ENCODE measurements around the gene PNPLA7. TPM values are rescaled to one million over a fixed set of nuclear protein-coding genes. Genes with fewer than 3 reads are reported as not detected.
"Not testable (repeated sequence)": the region's sequence is repeated elsewhere in the genome, so short reads cannot be mapped to it uniquely, and the experiment has no call there.

The PNPLA7 gene
- total and polyA plus RNA-seq, 4 donors = 0.75 to 6.5 (median 2.1) TPM

- TF ChIP-seq FOXA1 (IDR thresholded peaks at IDR 0.05) = no peak
- TF ChIP-seq HNF4G (IDR thresholded peaks at IDR 0.05) = no peak
- no peak for TF ChIP-seq YY1 (IDR thresholded peaks at IDR 0.05)
- TF ChIP-seq RXRA (IDR thresholded peaks at IDR 0.05) = no peak
- TF ChIP-seq HNF4A (conservative IDR thresholded peaks at IDR 0.05) = no peak
- no peak for TF ChIP-seq FOXA2 (IDR thresholded peaks at IDR 0.05)
- no peak for TF ChIP-seq REST (IDR thresholded peaks at IDR 0.05)
- no peak for TF ChIP-seq EGR1 (IDR thresholded peaks at IDR 0.05; ENCODE audit: low read depth in 2 of 2)
- no peak for TF ChIP-seq RAD21 (IDR thresholded peaks at IDR 0.05)
- no peak for TF ChIP-seq ATF3 (IDR thresholded peaks at IDR 0.05)
- no peak for TF ChIP-seq NR2F2 (IDR thresholded peaks at IDR 0.05)
- TF ChIP-seq TAF1 (conservative IDR thresholded peaks at IDR 0.05) = no peak
- no peak for TF ChIP-seq JUND (IDR thresholded peaks at IDR 0.05)
- no peak for TF ChIP-seq ZBTB33 (IDR thresholded peaks at IDR 0.05)
- no peak for TF ChIP-seq CTCF (IDR thresholded peaks at IDR 0.05; ENCODE audit: low read depth, low read length, missing input control)
- no peak for TF ChIP-seq MAX (IDR thresholded peaks at IDR 0.05)
- TF ChIP-seq GABPA (IDR thresholded peaks at IDR 0.05 in 1 of 2, conservative IDR thresholded peaks at IDR 0.05 in 1 of 2) = no peak
- H3K4me1 ChIP-seq (ENCODE audit: control insufficient read depth in 4 of 4, insufficient read depth in 4 of 4, low read length in 3 of 4) = peaks cover 15 to 41% (median 29%) of the 10 kb centered on the region in 4 donors
- H3K36me3 ChIP-seq (ENCODE audit: control insufficient read depth in 4 of 4, insufficient read depth in 3 of 4, low read depth in 1 of 4, low read length in 3 of 4) = peaks cover 0 to 6% (median 3%) of the 10 kb centered on the region in 4 donors
- no peaks in the 10 kb centered on the region for H3K9me3 ChIP-seq (ENCODE audit: control insufficient read depth in 4 of 4, low read length in 3 of 4)
- no peak for DNase-seq (ENCODE audit: low spot score)
- no peak overlapping the region for H3K4me3 ChIP-seq (ENCODE audit: low read depth in 1 of 3, low read length in 3 of 3)
- H3K9ac ChIP-seq (ENCODE audit: low read depth in 1 of 2, low read length in 2 of 2) = no peak overlapping the region
- no peak overlapping the region for H3K27ac ChIP-seq (ENCODE audit: low read depth in 1 of 2, low read length in 2 of 2)
- WGBS = 94% methylated on average over 17 of the region's 17 CpGs
- no peaks in the 10 kb centered on the region for H3K27me3 ChIP-seq (ENCODE audit: control insufficient read depth in 4 of 4, insufficient read depth in 4 of 4, low read length in 3 of 4)
Observed at GRCh38 chr9:137452006-137452760, 98.0 kb downstream of the PNPLA7 start.

- 87% methylated on average over 19 of the region's 31 CpGs for WGBS
- H3K4me3 ChIP-seq (ENCODE audit: low read depth in 1 of 3, low read length in 3 of 3); H3K27me3 ChIP-seq (ENCODE audit: control insufficient read depth in 4 of 4, insufficient read depth in 4 of 4, low read length in 3 of 4); H3K9ac ChIP-seq (ENCODE audit: low read depth in 1 of 2, low read length in 2 of 2); H3K36me3 ChIP-seq (ENCODE audit: control insufficient read depth in 4 of 4, insufficient read depth in 3 of 4, low read depth in 1 of 4, low read length in 3 of 4); H3K27ac ChIP-seq (ENCODE audit: low read depth in 1 of 2, low read length in 2 of 2); H3K9me3 ChIP-seq (ENCODE audit: control insufficient read depth in 4 of 4, low read length in 3 of 4); DNase-seq (ENCODE audit: low spot score): not testable (repeated sequence)
- peaks cover 15 to 33% (median 22%) of the 10 kb centered on the region in 4 donors for H3K4me1 ChIP-seq (ENCODE audit: control insufficient read depth in 4 of 4, insufficient read depth in 4 of 4, low read length in 3 of 4)
Observed at GRCh38 chr9:137451264-137452005, 98.8 kb downstream of the PNPLA7 start.

GRCh38 chr9:137450539-137451222, 99.5 kb downstream of the PNPLA7 start:
- DNase-seq (ENCODE audit: low spot score); H3K27ac ChIP-seq (ENCODE audit: low read depth in 1 of 2, low read length in 2 of 2); H3K36me3 ChIP-seq (ENCODE audit: control insufficient read depth in 4 of 4, insufficient read depth in 3 of 4, low read depth in 1 of 4, low read length in 3 of 4); H3K27me3 ChIP-seq (ENCODE audit: control insufficient read depth in 4 of 4, insufficient read depth in 4 of 4, low read length in 3 of 4); H3K9me3 ChIP-seq (ENCODE audit: control insufficient read depth in 4 of 4, low read length in 3 of 4); H3K9ac ChIP-seq (ENCODE audit: low read depth in 1 of 2, low read length in 2 of 2); H3K4me3 ChIP-seq (ENCODE audit: low read depth in 1 of 3, low read length in 3 of 3): not testable (repeated sequence)
- 86% methylated on average over 22 of the region's 24 CpGs for WGBS
- H3K4me1 ChIP-seq (ENCODE audit: control insufficient read depth in 4 of 4, insufficient read depth in 4 of 4, low read length in 3 of 4) = peaks cover 14 to 29% (median 19%) of the 10 kb centered on the region in 4 donors
